A673 (cell line): ENCODE data around the gene USP10. TPM values are rescaled to one million over a fixed set of nuclear protein-coding genes. Genes with fewer than 3 reads are reported as not detected.

Source experiments
- BruUV-seq: library from RNA; stranded (reverse); fragments of 400-500 nt; replicated peaks from 2 replicates; lab custom pipeline; 2021; lab: Mats Ljungman, UMichigan
- CTCF ChIA-PET: fragments of 300-600 bp; sonication (Branson Sonifier 250); formaldehyde crosslinking; loops from one replicate; lab custom pipeline; 2022; ENCODE audit warnings: antibody characterized with exemption; lab: Charles Lee
- POLR2A ChIA-PET: fragments of 300-600 bp; sonication (Branson Sonifier 250); formaldehyde crosslinking; loops from one replicate; lab custom pipeline; 2022; ENCODE audit warnings: antibody characterized with exemption; ENCODE audit not compliant: low non-redundant PET; lab: Charles Lee
- DNase-seq: peaks from one replicate; pipeline ENCODE4 v3.0.0-alpha.2; 2015; ENCODE audit warnings: low spot score
- H3K27ac ChIP-seq: fragments of 200-600 bp; sonication (generic); 2 replicates; pipeline ENCODE4 v1.5.1; 2016; ENCODE audit warnings: mixed run types, low read depth, mild to moderate bottlenecking, mixed read lengths, antibody characterized with exemption, low read length; ENCODE audit not compliant: poor library complexity, severe bottlenecking
- H3K27me3 ChIP-seq: fragments of 200-600 bp; sonication (generic); replicated peaks from 2 replicates; pipeline ENCODE4 v1.6.1; 2017; ENCODE audit warnings: mixed run types, low read depth, mild to moderate bottlenecking, mixed read lengths, antibody characterized with exemption, low read length; ENCODE audit not compliant: insufficient read depth, poor library complexity
- H3K36me3 ChIP-seq: fragments of 200-600 bp; sonication (generic); 2 replicates; pipeline ENCODE4 v1.6.1; 2016; ENCODE audit warnings: mixed run types, mild to moderate bottlenecking, mixed read lengths, antibody characterized with exemption, low read length; ENCODE audit not compliant: insufficient read depth, poor library complexity, severe bottlenecking
- H3K4me1 ChIP-seq: fragments of 200-600 bp; sonication (generic); 2 replicates; pipeline ENCODE4 v1.6.1; 2017; ENCODE audit warnings: mixed run types, mild to moderate bottlenecking, mixed read lengths, antibody characterized with exemption, low read length; ENCODE audit not compliant: insufficient read depth, poor library complexity, severe bottlenecking
- H3K4me3 ChIP-seq: fragments of 200-600 bp; sonication (generic); 2 replicates; pipeline ENCODE4 v1.5.1; 2016; ENCODE audit warnings: low read depth, mixed run types, mild to moderate bottlenecking, mixed read lengths, low read length; ENCODE audit not compliant: poor library complexity, severe bottlenecking
- H3K9me3 ChIP-seq: fragments of 200-600 bp; sonication (generic); 2 replicates; pipeline ENCODE4 v1.6.1; 2016; ENCODE audit warnings: mixed run types, low read depth, mild to moderate bottlenecking, mixed read lengths, antibody characterized with exemption, low read length; ENCODE audit not compliant: poor library complexity, severe bottlenecking
- CTCF ChIP-seq: fragments of 300-800, 200-600 bp; sonication (generic); conservative IDR thresholded peaks from 2 replicates; pipeline ENCODE4 v1.5.1; 2017; ENCODE audit warnings: low read depth, mild to moderate bottlenecking, antibody characterized with exemption, low read length, moderate library complexity, mixed read lengths
- EZH2 ChIP-seq: fragments of 200-600 bp; sonication (generic); IDR thresholded peaks from 2 replicates; pipeline ENCODE4 v1.6.1; 2017; ENCODE audit warnings: borderline replicate concordance, low read depth, mild to moderate bottlenecking, mixed read lengths, antibody characterized with exemption, low read length; ENCODE audit not compliant: poor library complexity, severe bottlenecking
- intact Hi-C: fragments of 100-400 bp; cut with micrococcal nuclease; formaldehyde crosslinking; loops from one replicate; pipeline ENCODE4 v1.10.0; 2022; ENCODE audit not compliant: unreplicated experiment
- total RNA-seq: library from RNA; stranded (reverse); gene quantifications from 2 replicates; pipeline ENCODE4 v1.2.3, GENCODE V29; 2021

USP10 gene
- total RNA-seq, 1 experiment from 2014 or later = 171 TPM

- no peaks in the 10 kb centered on the region for H3K4me1 ChIP-seq
- POLR2A ChIA-PET = no interaction called here
- no peaks in the 10 kb centered on the region for H3K27me3 ChIP-seq
- no TSS peak for BruUV-seq
- DNase-seq = no peak
- H3K9me3 ChIP-seq = no peaks in the 10 kb centered on the region
- no peak overlapping the region for H3K27ac ChIP-seq
- intact Hi-C loops = no loop called here
- TF ChIP-seq EZH2 (no peak), CTCF (no peak)
- H3K4me3 ChIP-seq = no peak overlapping the region
- CTCF ChIA-PET = no interaction called here
- peaks cover 77% of the 10 kb centered on the region for H3K36me3 ChIP-seq
These were observed 69.6 kb downstream of the USP10 start for GRCh38 chr16:84769416-84769815.

- BruUV-seq = no TSS peak
- H3K27ac ChIP-seq = no peak overlapping the region
- no peaks in the 10 kb centered on the region for H3K27me3 ChIP-seq
- no peak for TF ChIP-seq CTCF
- no peak for TF ChIP-seq EZH2
- DNase-seq = no peak
- peaks cover 79% of the 10 kb centered on the region for H3K36me3 ChIP-seq
- CTCF ChIA-PET = no interaction called here
- POLR2A ChIA-PET = no interaction called here
- intact Hi-C loops = no loop called here
- H3K4me1 ChIP-seq = no peaks in the 10 kb centered on the region
- H3K9me3 ChIP-seq = no peaks in the 10 kb centered on the region
- no peak overlapping the region for H3K4me3 ChIP-seq
These were observed 73.5 kb downstream of the USP10 start for GRCh38 chr16:84773312-84773711.

- POLR2A ChIA-PET = no interaction called here
- Histone ChIP-seq H3K36me3 (peaks cover 75% of the 10 kb centered on the region), H3K27me3 (no peaks in the 10 kb centered on the region), H3K4me3 (no peak overlapping the region), H3K27ac (no peak overlapping the region), H3K4me1 (no peaks in the 10 kb centered on the region), H3K9me3 (no peaks in the 10 kb centered on the region)
- no peak for DNase-seq
- CTCF ChIA-PET = no interaction called here
- BruUV-seq = no TSS peak
- intact Hi-C loops = no loop called here
- no peak for TF ChIP-seq CTCF
- no peak for TF ChIP-seq EZH2
These were observed 75.0 kb downstream of the USP10 start for GRCh38 chr16:84774810-84775209.
